ENCODE data around the gene CTNNA2. TPM values are rescaled to one million over a fixed set of nuclear protein-coding genes. Genes with fewer than 3 reads are reported as not detected.

CTNNA2 gene
- total RNA-seq, 2 donors from 2014 or later: not detected

DNA sequence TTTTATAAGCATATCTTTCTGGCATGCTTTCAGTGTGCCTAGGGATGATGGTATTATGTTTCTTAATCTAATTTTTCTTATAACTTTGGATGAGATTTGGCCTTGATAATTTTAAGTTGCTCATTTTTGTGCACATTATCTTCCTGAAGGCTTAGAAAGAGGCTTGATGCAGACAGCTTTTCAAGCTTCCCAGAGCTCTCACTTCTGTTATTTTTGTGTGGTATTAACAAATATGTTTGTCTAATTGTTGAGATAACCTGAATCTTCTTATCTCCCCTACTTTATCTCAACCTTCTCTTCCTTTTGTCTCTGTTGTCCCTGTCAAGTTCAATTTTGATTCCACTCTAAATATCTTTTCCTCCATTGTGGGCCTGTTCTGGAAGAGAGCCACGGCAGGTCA is 904.9 kb downstream of the CTNNA2 start:
- no peak for TF ChIP-seq CTCF (IDR thresholded peaks at IDR 0.05)
- Histone ChIP-seq H3K4me1 (no peaks in the 10 kb centered on the region), H3K9me3 (no peaks in the 10 kb centered on the region), H3K27ac (no peak overlapping the region), H3K36me3 (no peaks in the 10 kb centered on the region), H3K4me3 (no peak overlapping the region), H3K27me3 (no peaks in the 10 kb centered on the region)
- DNase-seq (ENCODE audit: low spot score): no peak

DNA sequence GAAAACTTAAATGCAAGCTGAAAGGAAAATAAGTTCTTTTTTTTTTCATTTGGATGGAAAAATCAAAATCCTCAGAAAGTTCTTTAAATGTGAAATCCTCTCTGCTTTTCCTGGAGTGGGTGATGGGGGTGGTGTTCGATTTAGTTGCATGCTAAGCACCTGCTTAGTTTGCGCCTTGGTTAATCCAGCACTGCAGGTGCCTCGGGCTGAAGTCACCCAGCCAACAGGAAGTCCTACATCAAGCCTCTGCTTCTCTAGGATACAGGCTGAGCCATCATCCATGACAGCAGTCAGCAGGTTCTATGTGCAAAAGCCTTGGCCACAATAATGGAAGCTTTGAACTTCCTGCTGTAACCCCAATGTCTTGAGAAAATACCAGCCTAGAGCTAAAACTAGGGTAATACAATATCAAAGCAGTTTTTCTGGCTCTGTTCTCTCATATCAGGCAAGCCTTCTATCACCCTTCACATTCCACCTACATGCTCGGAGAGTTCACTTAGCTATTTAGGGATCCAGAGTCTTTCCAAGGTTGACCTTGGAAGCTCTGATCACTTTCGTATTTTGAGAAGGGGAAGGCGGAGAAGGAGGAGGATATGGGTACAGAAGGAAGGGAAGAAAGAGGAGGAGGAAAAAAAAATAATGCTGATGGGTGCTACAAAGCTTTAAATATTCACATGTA is 907.8 kb downstream of the CTNNA2 start:
- Histone ChIP-seq H3K36me3 (no peaks in the 10 kb centered on the region), H3K9me3 (no peaks in the 10 kb centered on the region), H3K27me3 (no peaks in the 10 kb centered on the region), H3K27ac (no peak overlapping the region), H3K4me1 (no peaks in the 10 kb centered on the region), H3K4me3 (no peak overlapping the region)
- TF ChIP-seq CTCF (IDR thresholded peaks at IDR 0.05): no peak
- no peak for DNase-seq (ENCODE audit: low spot score)

DNA sequence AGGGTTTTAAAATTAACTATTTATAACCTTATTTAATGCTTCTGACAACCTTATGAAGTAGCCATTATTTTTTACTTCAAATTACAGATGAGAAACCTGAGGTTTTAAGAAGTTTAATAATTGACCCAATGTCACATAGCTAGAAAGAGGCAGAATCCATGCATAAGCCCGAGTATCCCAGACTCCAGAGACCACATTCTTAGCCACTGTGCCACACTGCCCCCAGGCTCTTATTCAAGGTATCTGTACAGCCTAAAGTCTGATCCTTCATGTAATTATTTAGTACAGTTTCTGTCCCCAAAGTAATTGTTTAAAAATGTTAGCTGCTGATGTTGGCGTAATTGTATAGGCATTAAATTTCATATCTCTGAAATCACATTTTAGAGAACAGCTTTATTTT is 916.4 kb downstream of the CTNNA2 start:
- no peak for DNase-seq (ENCODE audit: low spot score)
- H3K9me3 ChIP-seq: no peaks in the 10 kb centered on the region
- no peaks in the 10 kb centered on the region for H3K4me1 ChIP-seq
- no peaks in the 10 kb centered on the region for H3K36me3 ChIP-seq
- no peak overlapping the region for H3K27ac ChIP-seq
- H3K4me3 ChIP-seq: no peak overlapping the region
- TF ChIP-seq CTCF (IDR thresholded peaks at IDR 0.05): no peak
- H3K27me3 ChIP-seq: no peaks in the 10 kb centered on the region

- no peak for TF ChIP-seq CTCF (IDR thresholded peaks at IDR 0.05)
- Histone ChIP-seq H3K36me3 (no peaks in the 10 kb centered on the region), H3K4me3 (no peak overlapping the region), H3K27ac (no peak overlapping the region), H3K27me3 (no peaks in the 10 kb centered on the region), H3K4me1 (no peaks in the 10 kb centered on the region), H3K9me3 (no peaks in the 10 kb centered on the region)
- DNase-seq (ENCODE audit: low spot score): no peak
These were observed 925.1 kb downstream of the CTNNA2 start for GRCh38 chr2:80437959-80438358.

- no peak overlapping the region for H3K4me3 ChIP-seq
- H3K9me3 ChIP-seq: no peaks in the 10 kb centered on the region
- no peaks in the 10 kb centered on the region for H3K36me3 ChIP-seq
- no peak for TF ChIP-seq CTCF (IDR thresholded peaks at IDR 0.05)
- H3K27me3 ChIP-seq: no peaks in the 10 kb centered on the region
- DNase-seq (ENCODE audit: low spot score): no peak
- no peak overlapping the region for H3K27ac ChIP-seq
- no peaks in the 10 kb centered on the region for H3K4me1 ChIP-seq
These were observed 925.8 kb downstream of the CTNNA2 start for GRCh38 chr2:80438686-80439085.

GRCh38 chr2:80454628-80455027 is 941.8 kb downstream of the CTNNA2 start:
- Histone ChIP-seq H3K27me3 (no peaks in the 10 kb centered on the region), H3K36me3 (no peaks in the 10 kb centered on the region), H3K4me1 (no peaks in the 10 kb centered on the region), H3K27ac (no peak overlapping the region), H3K9me3 (no peaks in the 10 kb centered on the region), H3K4me3 (no peak overlapping the region)
- no peak for TF ChIP-seq CTCF (IDR thresholded peaks at IDR 0.05)
- no peak for DNase-seq (ENCODE audit: low spot score)

Data from right atrium auricular region (tissue), 2 donors.